Right lung (tissue), 5 donors: Measurements from ENCODE around the gene CYTH1. TPM values are rescaled to one million over a fixed set of nuclear protein-coding genes. Genes with fewer than 3 reads are reported as not detected.

Source experiments
- polyA plus RNA-seq, 5 donors: library from polyadenylated mRNA; unstranded; fragments of 120-200 nt; gene quantifications; one replicate each; pipeline versions ENCODE4 v1.2.1 to v1.2.3, GENCODE V29; 2013; ENCODE audit warnings: inconsistent platforms in 1 of 5, low replicate concordance in 1 of 5; ENCODE audit not compliant: insufficient read length in 5 of 5, insufficient read depth in 1 of 5

The CYTH1 gene
- polyA plus RNA-seq, 5 donors: 36.4 to 45.8 (median 38.8) TPM

Other genes starting within 250 kb of the CYTH1 start
- gene DNAH17, start 204.9 kb downstream of the CYTH1 start, polyA plus RNA-seq: 1 to 10 TPM; 2.1 to 5.1 (median 4.3) TPM
- gene USP36, start 58.5 kb upstream of the CYTH1 start, polyA plus RNA-seq: 10 to 100 TPM; 32.6 to 55.3 (median 43.6) TPM
- under 1 TPM; 0.18 to 0.50 (median 0.29) TPM for gene CEP295NL, start 120.9 kb upstream of the CYTH1 start, polyA plus RNA-seq
- 100 to 1,000 TPM; 154 to 188 (median 170) TPM for gene TIMP2, start 143.1 kb upstream of the CYTH1 start, polyA plus RNA-seq
- 100 to 1,000 TPM; 124 to 224 (median 169) TPM for gene LGALS3BP, start 197.7 kb upstream of the CYTH1 start, polyA plus RNA-seq
- 10 to 100 TPM; 36.8 to 45.5 (median 42.3) TPM for gene CANT1, start 227.5 kb upstream of the CYTH1 start, polyA plus RNA-seq
- gene C1QTNF1, start 241.9 kb upstream of the CYTH1 start, polyA plus RNA-seq: 1 to 10 TPM; 1.5 to 2.7 (median 2.2) TPM